ENCODE results near the gene FAM234B. TPM values are rescaled to one million over a fixed set of nuclear protein-coding genes. Genes with fewer than 3 reads are reported as not detected.

The FAM234B gene
- total RNA-seq, 4 donors from 2014 or later = 1.2 to 6.7 (median 5.0) TPM

- TF ChIP-seq POLR2AphosphoS5 (IDR thresholded peaks at IDR 0.05) (no peak), POLR2A (IDR thresholded peaks at IDR 0.05; ENCODE audit: low read depth) (no peak), EP300 (IDR thresholded peaks at IDR 0.05) (no peak), CTCF (IDR thresholded peaks at IDR 0.05) (no peak)
- intact Hi-C loops (cut with DNase I) = loop anchor here (10.0 kb wide), 1 partner anchor 179 kb away; no protein-coding TSS in a partner anchor
- H3K4me3 ChIP-seq = no peak overlapping the region
- H3K27ac ChIP-seq (replicated peaks in 1 of 4) = no peak overlapping the region
- DNase-seq (ENCODE audit: extremely low spot score) = peak; percentile 78
- H3K4me1 ChIP-seq = peaks cover 12 to 30% (median 19%) of the 10 kb centered on the region in 4 donors
- H3K27me3 ChIP-seq = no peaks in the 10 kb centered on the region
- no peaks in the 10 kb centered on the region for H3K36me3 ChIP-seq
- WGBS = 62% methylated on average over 6 of the region's 7 CpGs
- H3K9me3 ChIP-seq = no peaks in the 10 kb centered on the region
Measured at GRCh38 chr12:13093191-13093847, 49.1 kb downstream of the FAM234B start.

GRCh38 chr12:13093848-13094220, 49.7 kb downstream of the FAM234B start:
- intact Hi-C loops (cut with DNase I) = loop anchor here (10.0 kb wide), 1 partner anchor 179 kb away; no protein-coding TSS in a partner anchor
- Histone ChIP-seq H3K27me3 (no peaks in the 10 kb centered on the region), H3K4me3 (no peak overlapping the region), H3K36me3 (no peaks in the 10 kb centered on the region), H3K4me1 (peaks cover 15 to 36% (median 23%) of the 10 kb centered on the region in 4 donors), H3K27ac (replicated peaks in 1 of 4) (no peak overlapping the region), H3K9me3 (no peaks in the 10 kb centered on the region)
- WGBS = 34% methylated on average over 2 of the region's 2 CpGs
- TF ChIP-seq CTCF (IDR thresholded peaks at IDR 0.05) = no peak
- no peak for TF ChIP-seq POLR2A (IDR thresholded peaks at IDR 0.05; ENCODE audit: low read depth)
- no peak for TF ChIP-seq POLR2AphosphoS5 (IDR thresholded peaks at IDR 0.05)
- no peak for TF ChIP-seq EP300 (IDR thresholded peaks at IDR 0.05)
- DNase-seq (ENCODE audit: extremely low spot score) = peak; percentile 66

GRCh38 chr12:13094367-13094766, 50.2 kb downstream of the FAM234B start:
- Histone ChIP-seq H3K4me1 (peaks cover 21 to 41% (median 29%) of the 10 kb centered on the region in 4 donors), H3K27me3 (no peaks in the 10 kb centered on the region), H3K27ac (replicated peaks in 1 of 4) (no peak overlapping the region), H3K36me3 (no peaks in the 10 kb centered on the region), H3K4me3 (no peak overlapping the region), H3K9me3 (no peaks in the 10 kb centered on the region)
- peak; percentile 55 for DNase-seq (ENCODE audit: extremely low spot score)
- no peak for TF ChIP-seq POLR2AphosphoS5 (IDR thresholded peaks at IDR 0.05)
- TF ChIP-seq EP300 (IDR thresholded peaks at IDR 0.05) = no peak
- no peak for TF ChIP-seq CTCF (IDR thresholded peaks at IDR 0.05)
- TF ChIP-seq POLR2A (IDR thresholded peaks at IDR 0.05; ENCODE audit: low read depth) = no peak
- WGBS = 61% methylated on average over 3 of the region's 3 CpGs
- intact Hi-C loops (cut with DNase I) = loop anchor here (10.0 kb wide), 1 partner anchor 180 kb away; no protein-coding TSS in a partner anchor

- no peaks in the 10 kb centered on the region for H3K9me3 ChIP-seq
- DNase-seq (ENCODE audit: extremely low spot score) = no peak
- TF ChIP-seq EP300 (IDR thresholded peaks at IDR 0.05) (no peak), POLR2A (IDR thresholded peaks at IDR 0.05; ENCODE audit: low read depth) (no peak), POLR2AphosphoS5 (IDR thresholded peaks at IDR 0.05) (no peak), CTCF (IDR thresholded peaks at IDR 0.05) (no peak)
- no peak overlapping the region for H3K4me3 ChIP-seq
- 93% methylated on average over 8 of the region's 8 CpGs for WGBS
- H3K4me1 ChIP-seq = peaks cover 31 to 52% (median 39%) of the 10 kb centered on the region in 4 donors
- no peak overlapping the region for H3K27ac ChIP-seq (replicated peaks in 1 of 4)
- no peaks in the 10 kb centered on the region for H3K36me3 ChIP-seq
- intact Hi-C loops (cut with DNase I) = loop anchor here (5.0 to 10.0 kb wide), 4 partner anchors 93 to 181 kb away; partner anchors contain the start of genes EMP1 and HEBP1
- no peaks in the 10 kb centered on the region for H3K27me3 ChIP-seq
Measured at GRCh38 chr12:13095266-13095995, 51.2 kb downstream of the FAM234B start.

Data from esophagus muscularis mucosa (tissue), 4 donors.